ENCODE measurements around the gene VKORC1L1.

DNA sequence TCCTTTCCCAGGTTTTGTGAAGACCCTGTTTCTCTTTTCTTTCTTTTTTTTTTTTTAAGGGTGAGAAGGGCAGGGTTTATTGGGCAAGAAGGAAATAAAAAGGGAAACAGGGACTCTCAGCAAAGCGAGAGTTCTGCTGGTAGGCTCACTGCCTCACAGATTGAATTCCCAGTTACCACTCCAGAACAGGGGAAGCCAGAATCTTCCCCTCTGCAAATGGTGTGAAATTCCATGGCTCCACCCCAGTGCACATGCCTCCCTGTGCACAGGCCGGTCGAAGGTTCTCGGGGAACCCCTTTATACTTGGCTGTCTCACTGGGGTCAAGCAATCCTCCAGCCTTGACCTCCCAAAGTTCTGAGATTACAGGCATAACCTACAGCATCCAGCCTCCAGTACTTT, 119.7 kb downstream of the VKORC1L1 start:
- TF ChIP-seq RAD21 (IDR thresholded peaks at IDR 0.05; ENCODE audit: insufficient read depth, low read depth, low read length), result no peak
- TF ChIP-seq, protein P1, sequence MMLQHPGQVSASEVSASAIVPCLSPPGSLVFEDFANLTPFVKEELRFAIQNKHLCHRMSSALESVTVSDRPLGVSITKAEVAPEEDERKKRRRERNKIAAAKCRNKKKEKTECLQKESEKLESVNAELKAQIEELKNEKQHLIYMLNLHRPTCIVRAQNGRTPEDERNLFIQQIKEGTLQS (IDR thresholded peaks at IDR 0.05; ENCODE audit: borderline replicate concordance, extremely low read depth, low read depth, low read length), result no peak
- no peak for TF ChIP-seq POLR2AphosphoS5 (IDR thresholded peaks at IDR 0.05; ENCODE audit: low read length)
- TF ChIP-seq CTCF (IDR thresholded peaks at IDR 0.05 in 2 of 3, conservative IDR thresholded peaks at IDR 0.05 in 1 of 3; ENCODE audit: control insufficient read depth in 2 of 3, extremely low read depth in 1 of 3, insufficient read depth in 1 of 3, low read depth in 3 of 3, low read length in 3 of 3), result no peak
- TF ChIP-seq RFX5 (IDR thresholded peaks at IDR 0.05; ENCODE audit: low read depth, low read length), result no peak
- no peak for TF ChIP-seq POLR2AphosphoS2 (IDR thresholded peaks at IDR 0.05; ENCODE audit: low read depth, low read length)
- TF ChIP-seq MAX (IDR thresholded peaks at IDR 0.05; ENCODE audit: low read depth, low read length), result no peak
- TF ChIP-seq ATF2 (IDR thresholded peaks at IDR 0.05; ENCODE audit: low read length), result no peak
- TF ChIP-seq, protein P2, sequence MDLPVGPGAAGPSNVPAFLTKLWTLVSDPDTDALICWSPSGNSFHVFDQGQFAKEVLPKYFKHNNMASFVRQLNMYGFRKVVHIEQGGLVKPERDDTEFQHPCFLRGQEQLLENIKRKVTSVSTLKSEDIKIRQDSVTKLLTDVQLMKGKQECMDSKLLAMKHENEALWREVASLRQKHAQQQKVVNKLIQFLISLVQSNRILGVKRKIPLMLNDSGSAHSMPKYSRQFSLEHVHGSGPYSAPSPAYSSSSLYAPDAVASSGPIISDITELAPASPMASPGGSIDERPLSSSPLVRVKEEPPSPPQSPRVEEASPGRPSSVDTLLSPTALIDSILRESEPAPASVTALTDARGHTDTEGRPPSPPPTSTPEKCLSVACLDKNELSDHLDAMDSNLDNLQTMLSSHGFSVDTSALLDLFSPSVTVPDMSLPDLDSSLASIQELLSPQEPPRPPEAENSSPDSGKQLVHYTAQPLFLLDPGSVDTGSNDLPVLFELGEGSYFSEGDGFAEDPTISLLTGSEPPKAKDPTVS (IDR thresholded peaks at IDR 0.05; ENCODE audit: low read depth, low read length), result no peak
- no peak for TF ChIP-seq BCLAF1 (IDR thresholded peaks at IDR 0.05)
- no peak for TF ChIP-seq POLR2A (IDR thresholded peaks at IDR 0.05; ENCODE audit: low read depth, low read length)
- no peak for TF ChIP-seq CREM (IDR thresholded peaks at IDR 0.05; ENCODE audit: low read depth)
- TF ChIP-seq NR2C2 (IDR thresholded peaks at IDR 0.05; ENCODE audit: borderline replicate concordance, control insufficient read depth, insufficient read length, low read depth), result no peak
- TF ChIP-seq CBX3 (IDR thresholded peaks at IDR 0.05; ENCODE audit: borderline replicate concordance, low read depth), result no peak
